Small intestine (tissue), 7 donors: ENCODE data around the gene BACE2. TPM values are rescaled to one million over a fixed set of nuclear protein-coding genes. Genes with fewer than 3 reads are reported as not detected.

Source experiments
- DNase-seq, 2 donors: peaks; one replicate each; pipeline versions ENCODE4 v3.0.0 to v3.0.0-alpha.2; 2013
- FAIRE-seq: peaks from 2 replicates; lab custom pipeline; 2012; peaks lifted over from hg19 to GRCh38; lab: Jason Lieb, UNC
- H3K27ac ChIP-seq, 3 donors: one replicate each; pipeline ENCODE4 v1.5.1; 2013; ENCODE audit warnings: low read length in 2 of 3, mild to moderate bottlenecking in 2 of 3, control low read depth in 1 of 3, inconsistent platforms in 1 of 3, low read depth in 1 of 3, moderate library complexity in 1 of 3
- H3K27me3 ChIP-seq, 3 donors: one replicate each; pipeline ENCODE4 v1.6.1; 2013; ENCODE audit warnings: low read length in 3 of 3, inconsistent platforms in 1 of 3; ENCODE audit not compliant: control insufficient read depth in 3 of 3, insufficient read depth in 3 of 3
- H3K36me3 ChIP-seq, 3 donors: one replicate each; pipeline ENCODE4 v1.6.1; 2013; ENCODE audit warnings: low read length in 3 of 3, inconsistent platforms in 1 of 3, low read depth in 1 of 3, mild to moderate bottlenecking in 1 of 3, moderate library complexity in 1 of 3; ENCODE audit not compliant: control insufficient read depth in 3 of 3, insufficient read depth in 2 of 3
- H3K4me1 ChIP-seq, 3 donors: one replicate each; pipeline ENCODE4 v1.6.1; 2013; ENCODE audit warnings: low read length in 2 of 3, inconsistent platforms in 1 of 3, low read depth in 1 of 3, mild to moderate bottlenecking in 1 of 3, moderate library complexity in 1 of 3; ENCODE audit not compliant: control insufficient read depth in 3 of 3, insufficient read depth in 2 of 3
- H3K4me3 ChIP-seq, 3 donors: one replicate each; pipeline ENCODE4 v1.5.1; 2013; ENCODE audit warnings: low read length in 3 of 3, control low read depth in 1 of 3, inconsistent platforms in 1 of 3, low read depth in 1 of 3, mild to moderate bottlenecking in 1 of 3, moderate library complexity in 1 of 3
- H3K9me3 ChIP-seq, 2 donors: one replicate each; pipeline ENCODE4 v1.6.1; 2013; ENCODE audit warnings: low read depth in 1 of 2, low read length in 1 of 2; ENCODE audit not compliant: control insufficient read depth in 2 of 2, insufficient read depth in 1 of 2
- WGBS, 3 donors: extraction: QIAGEN DNeasy Blood & Tissue Kit; methylation state at CpG; one replicate each; pipeline ENCODE4 v1.1.7; 2013; 5-methylcytosine and 5-hydroxymethylcytosine counted together
- polyA plus RNA-seq, 4 donors: library from polyadenylated mRNA; stranded (reverse) in 3 of 4; unstranded in 1 of 4; fragments of 200-250 nt in 3 of 4; fragments of 120-200 nt in 1 of 4; gene quantifications; one replicate each; pipeline versions ENCODE4 v1.2.1 to v1.2.3, GENCODE V29; 2013
- donor health status: healthy with polysubstance abuse.
- donor health status: control.
- donor health status: control.
- donor health status: Bipolar disorder and iron deficiency.
- donor health status: healthy.

Gene BACE2
- polyA plus RNA-seq, 4 donors, result 3.2 to 56.1 (median 9.1) TPM

GRCh38 chr21:41133874-41134522, 34.0 kb upstream of the BACE2 start:
- 48 to 50% (median 48%) methylated on average over 5 of the region's 5 CpGs for WGBS, 3 donors
- no peaks in the 10 kb centered on the region for H3K27me3 ChIP-seq
- no peak for FAIRE-seq
- DNase-seq, result peak; percentile 43 to 44
- H3K4me1 ChIP-seq, result peaks cover 0 to 2% (median 0%) of the 10 kb centered on the region in 3 donors
- no peak overlapping the region for H3K27ac ChIP-seq
- H3K4me3 ChIP-seq, result no peak overlapping the region
- no peaks in the 10 kb centered on the region for H3K9me3 ChIP-seq
- H3K36me3 ChIP-seq, result no peaks in the 10 kb centered on the region

GRCh38 chr21:41135746-41136145, 32.2 kb upstream of the BACE2 start:
- Histone ChIP-seq H3K9me3 (no peaks in the 10 kb centered on the region), H3K4me1 (peaks cover 0 to 2% (median 0%) of the 10 kb centered on the region in 3 donors), H3K27ac (no peak overlapping the region), H3K27me3 (no peaks in the 10 kb centered on the region), H3K4me3 (no peak overlapping the region), H3K36me3 (no peaks in the 10 kb centered on the region)
- FAIRE-seq (no peak), DNase-seq (no peak)
- WGBS, 3 donors, result 52 to 64% (median 58%) methylated on average over 7 of the region's 7 CpGs

GRCh38 chr21:41136286-41136685, 31.7 kb upstream of the BACE2 start:
- Histone ChIP-seq H3K27me3 (no peaks in the 10 kb centered on the region), H3K27ac (no peak overlapping the region), H3K4me3 (no peak overlapping the region), H3K36me3 (no peaks in the 10 kb centered on the region), H3K4me1 (no peaks in the 10 kb centered on the region), H3K9me3 (no peaks in the 10 kb centered on the region)
- 71 to 82% (median 75%) methylated on average over 6 of the region's 6 CpGs for WGBS, 3 donors
- FAIRE-seq (no peak), DNase-seq (no peak)

GRCh38 chr21:41137401-41137800, 30.6 kb upstream of the BACE2 start:
- no peak for DNase-seq
- Histone ChIP-seq H3K4me3 (no peak overlapping the region), H3K27me3 (peaks cover 0 to 5% (median 0%) of the 10 kb centered on the region in 3 donors), H3K9me3 (no peaks in the 10 kb centered on the region), H3K27ac (no peak overlapping the region), H3K36me3 (no peaks in the 10 kb centered on the region), H3K4me1 (no peaks in the 10 kb centered on the region)
- WGBS, 3 donors, result 59 to 79% (median 64%) methylated on average over 8 of the region's 8 CpGs
- no peak for FAIRE-seq

GRCh38 chr21:41137889-41138288, 30.1 kb upstream of the BACE2 start:
- Histone ChIP-seq H3K4me1 (no peaks in the 10 kb centered on the region), H3K27me3 (peaks cover 0 to 5% (median 0%) of the 10 kb centered on the region in 3 donors), H3K27ac (no peak overlapping the region), H3K9me3 (no peaks in the 10 kb centered on the region), H3K4me3 (no peak overlapping the region), H3K36me3 (no peaks in the 10 kb centered on the region)
- no peak for FAIRE-seq
- no peak for DNase-seq
- 84 to 87% (median 86%) methylated on average over 6 of the region's 6 CpGs for WGBS, 3 donors

GRCh38 chr21:41138711-41139110, 29.2 kb upstream of the BACE2 start:
- no peaks in the 10 kb centered on the region for H3K4me1 ChIP-seq
- H3K9me3 ChIP-seq, result no peaks in the 10 kb centered on the region
- no peak for FAIRE-seq
- WGBS, 3 donors, result 90 to 96% (median 92%) methylated on average over 6 of the region's 6 CpGs
- H3K4me3 ChIP-seq, result no peak overlapping the region
- no peak overlapping the region for H3K27ac ChIP-seq
- no peak for DNase-seq
- H3K27me3 ChIP-seq, result peaks cover 0 to 5% (median 0%) of the 10 kb centered on the region in 3 donors
- H3K36me3 ChIP-seq, result no peaks in the 10 kb centered on the region

- no peaks in the 10 kb centered on the region for H3K36me3 ChIP-seq
- no peaks in the 10 kb centered on the region for H3K9me3 ChIP-seq
- H3K27me3 ChIP-seq, result peaks cover 0 to 5% (median 0%) of the 10 kb centered on the region in 3 donors
- WGBS, 3 donors, result 74 to 83% (median 82%) methylated on average over 5 of the region's 5 CpGs
- FAIRE-seq (no peak), DNase-seq (no peak)
- H3K27ac ChIP-seq, result no peak overlapping the region
- H3K4me1 ChIP-seq, result no peaks in the 10 kb centered on the region
- H3K4me3 ChIP-seq, result no peak overlapping the region
Observed at GRCh38 chr21:41139275-41139674, 28.7 kb upstream of the BACE2 start.

- no peaks in the 10 kb centered on the region for H3K4me1 ChIP-seq
- no peaks in the 10 kb centered on the region for H3K36me3 ChIP-seq
- WGBS, 3 donors, result 85 to 92% (median 90%) methylated on average over 12 of the region's 12 CpGs
Observed at GRCh38 chr21:41139951-41140350, 28.0 kb upstream of the BACE2 start.

GRCh38 chr21:41141031-41141457, 26.9 kb upstream of the BACE2 start:
- Histone ChIP-seq H3K27me3 (peaks cover 0 to 5% (median 0%) of the 10 kb centered on the region in 3 donors), H3K36me3 (no peaks in the 10 kb centered on the region)
- WGBS, 3 donors, result 50 to 56% (median 51%) methylated on average over 2 of the region's 2 CpGs

More at GRCh38 chr21:41139951-41140350, 28.0 kb upstream of the BACE2 start:
- Histone ChIP-seq H3K27ac (no peak overlapping the region), H3K4me3 (no peak overlapping the region), H3K27me3 (peaks cover 0 to 5% (median 0%) of the 10 kb centered on the region in 3 donors), H3K9me3 (no peaks in the 10 kb centered on the region)
- no peak for FAIRE-seq
- DNase-seq, result no peak

More at GRCh38 chr21:41141031-41141457, 26.9 kb upstream of the BACE2 start:
- FAIRE-seq (no peak), DNase-seq (no peak)
- no peaks in the 10 kb centered on the region for H3K4me1 ChIP-seq
- H3K9me3 ChIP-seq, result no peaks in the 10 kb centered on the region
- H3K4me3 ChIP-seq, result no peak overlapping the region
- no peak overlapping the region for H3K27ac ChIP-seq
